Suprapubic skin (tissue), 3 donors: Measurements from ENCODE around the gene EMILIN3.

Source experiments
- EP300 ChIP-seq: sonication (generic); formaldehyde crosslinking; IDR thresholded peaks from one replicate; pipeline ENCODE4 v1.6.1; 2017; ENCODE audit warnings: antibody characterized with exemption
- POLR2A ChIP-seq, 2 donors: fragments of 450-650 bp; IDR thresholded peaks; one replicate each; pipeline ENCODE4 v1.6.1; 2017; ENCODE audit warnings: antibody characterized with exemption in 2 of 2, mild to moderate bottlenecking in 2 of 2, moderate library complexity in 2 of 2
- TF ChIP-seq, protein P1 (sequence below), 2 donors: fragments of 200-600 bp in 1 of 2; fragments of 450-650 bp in 1 of 2; sonication (generic) in 1 of 2; IDR thresholded peaks; one replicate each; pipeline ENCODE4 v1.5.1; 2016 to 2019; ENCODE audit warnings: antibody characterized with exemption in 2 of 2, mild to moderate bottlenecking in 1 of 2, moderate library complexity in 1 of 2

DNA sequence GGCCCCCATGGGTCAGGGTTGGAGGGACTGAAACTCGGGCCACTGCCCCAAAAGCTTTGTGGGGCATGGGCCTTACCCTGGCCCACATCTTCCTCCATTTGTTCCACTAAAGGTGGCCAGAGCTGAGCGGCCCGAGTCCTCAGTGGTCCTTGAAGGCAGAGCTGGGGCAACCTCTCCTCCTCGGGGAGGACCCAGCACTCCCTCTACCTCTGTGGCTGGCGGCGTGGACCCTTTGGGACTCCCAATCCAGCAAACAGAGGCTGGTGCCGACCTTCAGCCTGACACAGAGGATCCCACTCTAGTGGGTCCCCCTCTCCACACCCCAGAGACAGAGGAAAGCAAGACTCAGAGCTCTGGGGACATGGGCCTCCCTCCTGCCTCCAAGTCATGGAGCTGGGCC, 16.7 kb downstream of the EMILIN3 start:
- TF ChIP-seq, protein P1, sequence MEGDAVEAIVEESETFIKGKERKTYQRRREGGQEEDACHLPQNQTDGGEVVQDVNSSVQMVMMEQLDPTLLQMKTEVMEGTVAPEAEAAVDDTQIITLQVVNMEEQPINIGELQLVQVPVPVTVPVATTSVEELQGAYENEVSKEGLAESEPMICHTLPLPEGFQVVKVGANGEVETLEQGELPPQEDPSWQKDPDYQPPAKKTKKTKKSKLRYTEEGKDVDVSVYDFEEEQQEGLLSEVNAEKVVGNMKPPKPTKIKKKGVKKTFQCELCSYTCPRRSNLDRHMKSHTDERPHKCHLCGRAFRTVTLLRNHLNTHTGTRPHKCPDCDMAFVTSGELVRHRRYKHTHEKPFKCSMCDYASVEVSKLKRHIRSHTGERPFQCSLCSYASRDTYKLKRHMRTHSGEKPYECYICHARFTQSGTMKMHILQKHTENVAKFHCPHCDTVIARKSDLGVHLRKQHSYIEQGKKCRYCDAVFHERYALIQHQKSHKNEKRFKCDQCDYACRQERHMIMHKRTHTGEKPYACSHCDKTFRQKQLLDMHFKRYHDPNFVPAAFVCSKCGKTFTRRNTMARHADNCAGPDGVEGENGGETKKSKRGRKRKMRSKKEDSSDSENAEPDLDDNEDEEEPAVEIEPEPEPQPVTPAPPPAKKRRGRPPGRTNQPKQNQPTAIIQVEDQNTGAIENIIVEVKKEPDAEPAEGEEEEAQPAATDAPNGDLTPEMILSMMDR (IDR thresholded peaks at IDR 0.05) = no peak
- TF ChIP-seq POLR2A (IDR thresholded peaks at IDR 0.05) (no peak), EP300 (no peak)
